K562 (cell line): Measurements from ENCODE around the gene DUSP19. TPM values are rescaled to one million over a fixed set of nuclear protein-coding genes. Genes with fewer than 3 reads are reported as not detected.

Source experiments
- AFF1 ChIP-seq, 2 experiments: fragments of 450-650 bp; IDR thresholded peaks; 2 replicates each; pipeline ENCODE4 v1.6.1; 2018; ENCODE audit warnings: mild to moderate bottlenecking in 2 of 2, low read depth in 1 of 2; ENCODE audit not compliant: partially characterized antibody in 2 of 2
- ASH1L ChIP-seq: fragments of 450-650 bp; IDR thresholded peaks from 2 replicates; pipeline ENCODE4 v1.6.1; 2018; ENCODE audit warnings: borderline replicate concordance, mild to moderate bottlenecking, low read depth; ENCODE audit not compliant: partially characterized antibody
- HBP1 ChIP-seq: fragments of 450-650 bp; formaldehyde crosslinking; IDR thresholded peaks from 2 replicates; pipeline ENCODE4 v1.4.0; 2022; ENCODE audit warnings: missing genetic modification characterization
- HDGF ChIP-seq: fragments of 450-650 bp; IDR thresholded peaks from 2 replicates; pipeline ENCODE4 v1.6.1; 2016
- MCM3 ChIP-seq: fragments of 450-650 bp; IDR thresholded peaks from 2 replicates; pipeline ENCODE4 v1.6.1; 2016
- PBX2 ChIP-seq, 2 experiments: IDR thresholded peaks in 1 of 2; conservative IDR thresholded peaks in 1 of 2; 2 replicates each; pipeline ENCODE4 v1.6.1; 2016; ENCODE audit warnings: low read depth in 2 of 2, mild to moderate bottlenecking in 1 of 2, missing compliant biosample characterization in 1 of 2, missing genetic modification characterization in 1 of 2, moderate library complexity in 1 of 2
- PRDM10 ChIP-seq: fragments of 450-650 bp; IDR thresholded peaks from 2 replicates; pipeline ENCODE4 v1.6.1; 2018; ENCODE audit not compliant: partially characterized antibody
- SAP30 ChIP-seq: fragments of 200-600 bp; sonication (generic); IDR thresholded peaks from 2 replicates; pipeline ENCODE4 v1.6.1; 2012; ENCODE audit warnings: borderline replicate concordance, low read depth, mild to moderate bottlenecking, moderate library complexity, low read length, control low read depth, inconsistent platforms; ENCODE audit not compliant: insufficient read depth, poor library complexity, severe bottlenecking
- SRSF9 ChIP-seq: fragments of 200-400 bp; formaldehyde crosslinking; IDR thresholded peaks from 2 replicates; pipeline ENCODE4 v1.6.1; 2017; ENCODE audit warnings: low read depth, low read length, borderline replicate concordance
- ZBTB9 ChIP-seq: fragments of 450-650 bp; formaldehyde crosslinking; IDR thresholded peaks from 2 replicates; pipeline ENCODE4 v1.4.0; 2020; ENCODE audit warnings: mild to moderate bottlenecking, moderate library complexity
- polyA plus RNA-seq, 8 experiments: library from polyadenylated mRNA; depleted of rRNA in 4 of 8; stranded (reverse) in 5 of 8; unstranded in 3 of 8; fragments of >200 nt; fragmentation: Nextera tagmentation in 2 of 8; fragmentation: Illumina TruSeq in 1 of 8; extraction: Ambion mirVana in 2 of 8; extraction: Trizol in 1 of 8; gene quantifications; 2 replicates each; pipeline versions ENCODE4 v1.2.1 to v1.2.3, GENCODE V29; 2011 to 2014; ENCODE audit warnings: inconsistent platforms in 1 of 8, missing spikeins in 1 of 8
- total RNA-seq, 7 experiments: library from RNA; depleted of rRNA in 6 of 7; stranded (reverse); fragments of >200 nt in 6 of 7; fragmentation: Illumina TruSeq in 2 of 7; extraction: Trizol in 2 of 7; gene quantifications; 2 replicates each; pipeline versions ENCODE4 v1.2.1 to v1.2.3, GENCODE V29; 2011 to 2021; ENCODE audit warnings: low replicate concordance in 1 of 7

The DUSP19 gene
- total and polyA plus RNA-seq, 9 of the 15 experiments (the other 6 are each of a cell fraction or from before 2014, with no cell fraction given), result 1.6 to 6.3 (median 3.1) TPM

- TF ChIP-seq ASH1L (no peak), MCM3 (no peak), SAP30 (no peak), AFF1 (IDR thresholded peaks at IDR 0.05; ENCODE audit: low read depth in 1 of 2, partially characterized antibody in 2 of 2) (no peak), SRSF9 (no peak), PRDM10 (peak; percentile 27), HDGF (no peak), ZBTB9 (CRISPR knock-in tag) (no peak), HBP1 (CRISPR knock-in tag) (no peak), PBX2 (CRISPR knock-in tag; IDR thresholded peaks at IDR 0.05; ENCODE audit: low read depth) (no peak; the same call in 1 of the 2 replicates), PBX2 (tag; conservative IDR thresholded peaks at IDR 0.05; ENCODE audit: low read depth) (peak; percentile 53; the same call in 1 of the 2 replicates)
These were observed 35.1 kb downstream of the DUSP19 start (continued) for GRCh38 chr2:183113630-183114029.
